Measurements from ENCODE around the gene MROH2A.

MROH2A gene

GRCh38 chr2:233828546-233829192, 50.5 kb downstream of the MROH2A start:
- ChIA-PET CTCF (interaction anchor here (0.7 kb wide), 1 partner anchor 28 kb away, joined by 4 read pairs; no protein-coding TSS in a partner anchor), POLR2A (no interaction called here)
- H3K4me1 ChIP-seq (ENCODE audit: control insufficient read depth, insufficient read depth, low read length) = no peaks in the 10 kb centered on the region
- no peak overlapping the region for H3K27ac ChIP-seq (ENCODE audit: extremely low read depth, low read depth, low read length)
- no peaks in the 10 kb centered on the region for H3K9me3 ChIP-seq (ENCODE audit: control insufficient read depth, insufficient read depth, low read depth, low read length)
- H3K36me3 ChIP-seq (ENCODE audit: control insufficient read depth in 2 of 2, insufficient read depth in 1 of 2, low read length in 2 of 2) = peaks cover 0 to 9% of the 10 kb centered on the region in 2 experiments; a peak in 1 of 3 replicates
- H3K4me3 ChIP-seq (ENCODE audit: low read depth, low read length) = no peak overlapping the region
- no peak for TF ChIP-seq ZNF335 (tag by site-specific recombination; conservative IDR thresholded peaks at IDR 0.05)
- no peak for TF ChIP-seq ZNF585B (tag by site-specific recombination; IDR thresholded peaks at IDR 0.05)
- no peak for TF ChIP-seq ZNF629 (tag by site-specific recombination; IDR thresholded peaks at IDR 0.05)
- TF ChIP-seq ZNF670 (tag by site-specific recombination; IDR thresholded peaks at IDR 0.05; ENCODE audit: low read depth) = no peak
- no peak for TF ChIP-seq ZNF211 (tag by site-specific recombination; IDR thresholded peaks at IDR 0.05; ENCODE audit: low read depth)
- TF ChIP-seq, protein P1, sequence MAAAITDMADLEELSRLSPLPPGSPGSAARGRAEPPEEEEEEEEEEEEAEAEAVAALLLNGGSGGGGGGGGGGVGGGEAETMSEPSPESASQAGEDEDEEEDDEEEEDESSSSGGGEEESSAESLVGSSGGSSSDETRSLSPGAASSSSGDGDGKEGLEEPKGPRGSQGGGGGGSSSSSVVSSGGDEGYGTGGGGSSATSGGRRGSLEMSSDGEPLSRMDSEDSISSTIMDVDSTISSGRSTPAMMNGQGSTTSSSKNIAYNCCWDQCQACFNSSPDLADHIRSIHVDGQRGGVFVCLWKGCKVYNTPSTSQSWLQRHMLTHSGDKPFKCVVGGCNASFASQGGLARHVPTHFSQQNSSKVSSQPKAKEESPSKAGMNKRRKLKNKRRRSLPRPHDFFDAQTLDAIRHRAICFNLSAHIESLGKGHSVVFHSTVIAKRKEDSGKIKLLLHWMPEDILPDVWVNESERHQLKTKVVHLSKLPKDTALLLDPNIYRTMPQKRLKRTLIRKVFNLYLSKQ (tag by site-specific recombination; IDR thresholded peaks at IDR 0.05; ENCODE audit: borderline replicate concordance) = no peak
- no peak for TF ChIP-seq ZBTB26 (tag by site-specific recombination; optimal IDR thresholded peaks at IDR 0.05)
- no peak for TF ChIP-seq ZFP69B (tag by site-specific recombination; IDR thresholded peaks at IDR 0.05)
- no peak for TF ChIP-seq GLIS2 (tag by site-specific recombination; IDR thresholded peaks at IDR 0.05)
- no peak for TF ChIP-seq ZNF148 (tag by site-specific recombination; IDR thresholded peaks at IDR 0.05; ENCODE audit: borderline replicate concordance)
- no peak for TF ChIP-seq ZNF837 (tag by site-specific recombination; IDR thresholded peaks at IDR 0.05)
- TF ChIP-seq ZNF341 (tag by site-specific recombination; IDR thresholded peaks at IDR 0.05; ENCODE audit: low read depth) = no peak
- TF ChIP-seq ZNF433 (tag by site-specific recombination; IDR thresholded peaks at IDR 0.05; ENCODE audit: low read depth) = no peak
- TF ChIP-seq ZNF311 (tag by site-specific recombination; IDR thresholded peaks at IDR 0.05; ENCODE audit: borderline replicate concordance) = no peak
- no peak for TF ChIP-seq ZNF274 (IDR thresholded peaks at IDR 0.05; ENCODE audit: low read length)
- no peak for TF ChIP-seq ZNF274 (tag by site-specific recombination; IDR thresholded peaks at IDR 0.05; ENCODE audit: borderline replicate concordance)
- no peak for TF ChIP-seq ZNF18 (tag by site-specific recombination; IDR thresholded peaks at IDR 0.05)
- TF ChIP-seq, protein P2, sequence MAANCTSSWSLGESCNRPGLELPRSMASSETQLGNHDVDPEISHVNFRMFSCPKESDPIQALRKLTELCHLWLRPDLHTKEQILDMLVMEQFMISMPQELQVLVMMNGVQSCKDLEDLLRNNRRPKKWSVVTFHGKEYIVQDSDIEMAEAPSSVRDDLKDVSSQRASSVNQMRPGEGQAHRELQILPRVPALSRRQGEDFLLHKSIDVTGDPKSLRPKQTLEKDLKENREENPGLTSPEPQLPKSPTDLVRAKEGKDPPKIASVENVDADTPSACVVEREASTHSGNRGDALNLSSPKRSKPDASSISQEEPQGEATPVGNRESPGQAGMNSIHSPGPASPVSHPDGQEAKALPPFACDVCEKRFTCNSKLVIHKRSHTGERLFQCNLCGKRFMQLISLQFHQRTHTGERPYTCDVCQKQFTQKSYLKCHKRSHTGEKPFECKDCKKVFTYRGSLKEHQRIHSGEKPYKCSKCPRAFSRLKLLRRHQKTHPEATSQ (tag by site-specific recombination; IDR thresholded peaks at IDR 0.05) = no peak
- no peak for TF ChIP-seq ZBTB48 (tag by site-specific recombination; IDR thresholded peaks at IDR 0.05)
- TF ChIP-seq ZNF10 (tag by site-specific recombination; IDR thresholded peaks at IDR 0.05) = no peak
- TF ChIP-seq IKZF3 (tag by site-specific recombination; IDR thresholded peaks at IDR 0.05) = no peak

Measured in HEK293 (cell line).